Anterior cingulate cortex (tissue), 58 donors: ENCODE data around the gene AKT1.
"Not testable (repeated sequence)": the region's sequence is repeated elsewhere in the genome, so short reads cannot be mapped to it uniquely, and the experiment has no call there.

Experiments used
- DNase-seq, 58 donors: peaks; one replicate each; lab custom pipeline; 2025; lab: John Stamatoyannopoulos, UW

The AKT1 gene

DNA sequence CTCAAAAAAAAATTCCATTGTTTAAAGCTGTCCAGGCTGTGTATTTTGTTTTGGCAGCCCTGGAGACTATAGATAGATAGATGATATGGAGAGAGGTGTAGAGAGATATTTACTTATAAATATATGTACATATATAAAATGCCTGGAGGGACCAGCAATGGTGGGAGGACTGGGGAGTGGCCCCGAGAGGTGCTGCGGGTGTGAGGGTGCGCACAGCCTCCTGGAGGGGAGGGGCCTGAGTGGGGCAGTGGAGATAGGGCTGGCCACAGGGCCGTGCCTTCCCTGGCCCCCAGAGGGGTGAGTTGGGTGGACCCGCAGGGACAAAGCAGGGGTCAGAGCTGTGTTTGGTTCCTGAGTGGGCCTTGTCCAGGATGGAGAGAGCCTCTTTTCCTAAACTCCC lies 65.1 kb downstream of the AKT1 start:
- no peak for DNase-seq

DNA sequence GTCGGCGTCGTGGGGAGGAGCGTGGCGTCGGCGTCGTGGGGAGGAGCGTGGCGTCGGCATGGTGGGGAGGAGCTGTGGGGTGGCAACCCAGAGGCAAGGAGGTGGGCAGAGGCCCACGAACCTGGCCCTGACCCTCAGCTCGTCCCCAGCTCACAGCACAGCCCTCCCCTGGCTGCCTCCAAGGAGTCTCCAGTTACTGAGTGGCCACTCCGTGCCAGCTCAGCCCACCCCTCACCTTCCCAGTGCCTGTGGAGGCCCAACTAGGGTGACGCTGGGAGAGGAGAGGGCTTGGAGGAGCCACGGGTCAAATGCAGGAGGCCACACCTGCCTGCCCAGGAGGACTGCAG lies 65.7 kb downstream of the AKT1 start:
- no peak for DNase-seq

DNA sequence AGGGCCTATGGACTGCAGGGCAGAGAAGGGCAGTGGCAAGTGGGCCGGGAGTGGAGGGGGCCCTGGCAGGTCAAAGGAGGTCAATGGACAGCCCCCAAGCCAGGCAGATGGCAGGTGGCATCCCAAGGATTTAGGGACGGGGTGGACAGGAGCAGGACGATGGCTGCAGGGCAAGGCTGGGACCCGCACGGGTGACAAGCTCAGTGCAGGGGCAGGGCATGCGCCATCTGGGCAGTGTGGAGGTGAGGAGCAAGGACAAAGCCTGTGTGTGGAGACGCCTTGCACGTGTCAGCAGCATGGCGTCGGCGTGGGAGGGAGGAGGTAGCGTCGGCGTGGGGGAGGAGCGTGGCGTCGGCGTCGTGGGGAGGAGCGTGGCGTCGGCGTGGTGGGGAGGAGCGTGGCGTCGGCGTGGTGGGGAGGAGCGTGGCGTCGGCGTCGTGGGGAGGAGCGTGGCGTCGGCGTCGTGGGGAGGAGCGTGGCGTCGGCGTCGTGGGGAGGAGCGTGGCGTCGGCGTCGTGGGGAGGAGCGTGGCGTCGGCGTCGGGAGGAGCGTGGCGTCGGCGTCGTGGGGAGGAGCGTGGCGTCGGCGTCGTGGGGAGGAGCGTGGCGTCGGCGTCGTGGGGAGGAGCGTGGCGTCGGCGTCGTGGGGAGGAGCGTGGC lies 66.2 kb downstream of the AKT1 start:
- DNase-seq, result not testable (repeated sequence)

DNA sequence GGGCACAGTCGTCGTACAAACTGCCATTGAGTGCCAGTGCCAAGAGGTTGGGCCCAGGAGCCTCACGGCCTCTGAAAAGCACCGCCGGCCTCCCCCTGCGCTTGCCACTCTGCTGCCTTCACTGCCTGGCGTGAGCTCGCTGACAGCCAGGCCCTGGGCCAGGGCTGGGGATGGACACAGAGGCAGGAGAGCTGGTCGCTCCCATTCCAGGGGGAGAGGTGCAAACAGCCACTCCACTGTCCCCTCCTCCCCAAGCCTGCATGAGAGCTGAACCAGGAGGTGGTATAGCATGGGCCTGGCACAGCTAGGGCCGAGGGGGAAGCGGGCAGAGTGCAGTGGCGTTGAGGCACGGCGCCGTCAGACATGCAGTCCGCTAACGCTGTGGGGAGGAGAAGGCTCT lies 66.9 kb downstream of the AKT1 start:
- DNase-seq, result no peak

DNA sequence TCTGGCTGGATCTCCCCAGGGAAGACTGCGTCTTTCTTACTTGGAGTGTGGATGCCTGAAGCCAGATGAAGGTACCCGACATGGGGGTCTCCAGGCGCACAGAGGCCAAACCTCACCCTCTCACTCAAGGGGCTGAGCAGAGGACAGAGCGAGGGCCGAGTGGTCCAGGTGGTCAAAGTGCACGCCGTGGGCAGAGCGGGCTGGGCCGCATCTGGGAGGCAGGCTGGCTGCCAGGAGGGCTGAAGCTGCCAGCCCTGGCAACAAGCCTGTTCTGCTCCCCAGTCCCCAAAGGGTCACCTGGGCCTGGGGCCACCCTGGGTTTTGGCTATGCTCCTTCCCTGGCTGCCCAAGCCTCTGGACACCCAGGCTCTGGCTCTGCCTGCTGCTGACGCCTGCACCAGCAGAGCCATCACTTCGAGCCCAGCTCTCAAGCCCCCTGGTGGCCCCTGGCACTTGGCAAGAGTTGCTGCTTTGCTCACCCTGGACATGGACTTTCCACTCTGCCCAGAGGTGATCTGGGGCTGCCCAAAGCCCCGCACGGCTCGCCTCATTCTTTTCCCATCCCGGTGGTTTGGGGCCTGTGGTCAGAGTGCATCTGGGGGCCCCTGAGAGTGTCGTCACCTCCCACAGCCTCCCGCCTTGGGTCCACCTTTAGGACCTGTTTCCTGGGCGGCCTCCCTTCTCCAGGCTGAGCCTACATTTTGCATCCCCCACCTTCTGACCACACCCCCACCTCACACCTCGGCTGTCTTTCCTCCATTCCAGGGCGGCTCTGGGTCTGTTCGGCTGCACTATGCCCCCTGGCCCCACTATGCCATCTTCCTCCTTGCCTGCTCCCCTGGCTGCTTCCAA lies 68.7 kb downstream of the AKT1 start:
- peak in 3 of 58 donors; percentile 8 to 33 (median 20) for DNase-seq

DNA sequence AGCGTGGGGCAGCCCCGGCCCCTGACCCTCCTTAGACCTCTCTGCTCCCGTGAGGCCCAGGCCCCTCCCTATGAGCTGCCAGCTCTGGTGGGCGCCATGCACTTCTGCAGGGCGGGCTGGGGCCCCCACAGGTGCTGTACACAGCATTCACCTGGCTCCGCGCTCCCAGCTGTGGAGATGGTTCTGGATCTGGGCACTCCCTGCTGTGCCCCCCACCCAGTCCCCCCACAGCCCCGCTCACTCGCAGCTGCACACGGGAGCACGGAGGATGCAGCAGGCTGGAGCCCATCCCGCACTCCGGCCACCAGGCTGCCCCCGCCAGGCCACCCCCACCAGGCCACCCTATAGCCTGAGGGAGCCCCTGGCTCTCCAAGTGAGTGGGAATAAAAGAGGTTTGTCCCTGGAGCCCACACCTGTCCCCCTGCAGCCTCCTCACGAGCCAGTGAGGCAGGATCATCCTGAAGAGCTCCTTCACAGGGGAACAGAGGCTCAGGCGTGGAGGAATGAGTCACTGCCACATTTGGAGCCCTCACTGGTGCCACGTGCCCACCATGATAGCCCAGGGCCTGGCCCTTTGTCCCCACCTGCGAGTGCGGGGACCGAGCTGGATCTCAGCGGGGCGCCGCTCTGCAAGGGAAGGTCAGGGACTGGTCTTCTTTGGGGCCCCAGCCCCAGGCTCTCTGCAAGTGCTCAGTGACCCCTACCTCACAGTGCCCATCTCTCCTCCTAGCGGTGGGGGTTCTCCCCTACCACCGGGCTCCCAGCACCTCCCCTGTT lies 69.6 kb downstream of the AKT1 start:
- DNase-seq, result no peak

DNA sequence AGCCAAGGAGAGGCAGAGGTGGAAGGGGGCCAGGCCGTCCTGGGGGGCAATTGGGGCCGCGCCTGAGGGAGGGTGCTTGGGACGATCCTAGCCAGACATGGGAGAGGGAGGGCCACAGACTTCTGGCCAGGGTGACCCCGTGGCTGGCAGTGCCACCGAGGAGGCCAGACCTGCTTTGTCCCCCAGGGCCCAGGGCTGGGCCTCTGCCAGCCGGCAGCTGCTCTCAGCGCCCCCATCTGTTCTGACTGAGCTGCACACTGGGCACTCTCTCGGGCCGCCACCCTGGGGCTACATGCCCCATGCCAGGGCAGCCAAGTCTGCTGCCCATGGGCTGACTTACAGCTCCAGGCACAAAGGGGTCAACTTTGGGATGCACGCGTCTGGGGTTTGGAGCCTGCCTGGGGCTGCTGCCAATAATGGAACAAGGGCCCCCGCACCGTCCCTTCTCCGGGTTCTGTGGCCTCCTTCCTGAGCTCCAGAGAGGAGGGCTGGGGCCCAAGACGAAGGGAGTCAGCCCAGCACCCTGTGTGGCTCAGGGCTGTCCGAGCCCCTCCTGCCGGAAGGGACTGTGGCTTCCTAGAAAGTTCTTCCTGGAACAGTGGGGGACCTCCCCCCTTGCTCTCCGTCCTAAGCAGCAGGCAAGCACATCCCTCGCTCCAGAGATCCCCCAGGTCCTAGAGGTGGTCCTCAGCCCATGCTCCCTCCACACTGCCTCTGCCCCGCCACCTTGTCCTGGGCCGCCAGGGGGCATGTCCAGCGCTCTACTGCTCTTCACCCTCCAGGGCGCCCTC lies 70.4 kb downstream of the AKT1 start:
- peak in 25 of 58 donors; percentile 6 to 86 (median 43) for DNase-seq

DNA sequence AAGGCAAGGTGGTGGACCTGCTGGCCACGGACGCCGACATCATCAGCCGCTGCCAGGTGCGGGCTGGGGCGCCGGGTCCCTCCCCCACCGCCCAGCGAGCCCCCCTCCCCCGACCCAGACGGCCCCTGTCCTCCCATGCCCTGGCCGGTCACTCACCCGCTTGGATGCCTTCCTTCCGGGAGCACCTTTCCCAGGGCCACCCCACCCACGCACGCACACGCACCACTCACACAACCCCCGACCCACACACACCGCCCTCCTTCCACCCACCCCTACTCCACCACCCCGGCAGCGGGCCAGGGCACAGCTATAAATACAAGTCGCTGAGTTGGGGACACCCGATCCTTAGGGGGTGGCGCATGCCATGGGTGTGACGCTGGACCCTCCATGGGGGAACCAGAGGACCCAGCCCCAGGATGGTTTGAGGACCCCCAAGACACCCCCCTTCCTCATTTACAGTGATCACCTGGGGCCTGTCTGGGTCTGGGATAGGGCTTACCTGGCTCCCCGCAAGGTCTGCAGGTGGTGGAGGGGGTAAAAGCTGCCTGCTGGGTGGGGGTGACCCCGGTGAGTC lies 71.1 kb downstream of the AKT1 start:
- DNase-seq, result peak in 9 of 58 donors; percentile 41 to 86 (median 57)

DNA sequence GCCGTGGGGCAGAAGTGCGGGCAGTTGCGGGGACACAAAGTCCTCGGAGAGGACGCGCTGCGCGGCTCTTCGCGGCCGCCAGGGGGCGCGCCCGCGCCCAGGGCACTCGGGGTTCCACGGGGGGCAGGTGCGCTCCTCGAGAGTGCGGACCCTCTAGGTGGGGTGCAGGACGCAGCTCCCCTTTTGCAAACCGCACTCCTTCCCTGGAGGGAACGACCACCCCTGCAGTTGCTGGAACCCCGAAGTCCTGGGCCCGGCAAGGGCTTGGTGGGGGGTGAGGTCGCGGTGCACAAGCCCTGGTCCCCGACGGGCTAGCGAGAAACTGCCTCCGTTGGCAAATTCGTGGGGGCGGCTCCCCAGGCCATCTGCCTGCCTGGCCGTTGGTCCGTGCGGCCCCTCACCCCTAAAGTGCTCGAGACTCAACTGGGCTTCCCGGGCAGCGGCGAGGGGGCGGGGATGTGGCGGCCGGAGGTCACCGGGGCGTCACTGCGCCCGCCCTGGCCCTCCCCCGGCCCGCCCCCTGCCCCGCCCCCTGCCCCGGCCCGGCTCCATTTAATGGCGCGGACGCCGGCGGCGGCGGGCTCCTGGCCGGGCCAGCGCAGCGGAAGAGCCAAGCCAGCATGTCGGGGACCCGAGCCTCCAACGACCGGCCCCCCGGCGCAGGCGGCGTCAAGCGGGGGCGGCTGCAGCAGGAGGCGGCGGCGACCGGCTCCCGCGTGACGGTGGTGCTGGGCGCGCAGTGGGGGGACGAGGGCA lies 71.7 kb downstream of the AKT1 start, which contains the start of gene ADSS1:
Gene ADSS1, plus strand, starts transcription at position 579 of the 756 bp plus-strand sequence. Its CDS starts 42 bp downstream, at position 621.
- peak in 40 of 58 donors; percentile 12 to 71 (median 47) for DNase-seq

DNA sequence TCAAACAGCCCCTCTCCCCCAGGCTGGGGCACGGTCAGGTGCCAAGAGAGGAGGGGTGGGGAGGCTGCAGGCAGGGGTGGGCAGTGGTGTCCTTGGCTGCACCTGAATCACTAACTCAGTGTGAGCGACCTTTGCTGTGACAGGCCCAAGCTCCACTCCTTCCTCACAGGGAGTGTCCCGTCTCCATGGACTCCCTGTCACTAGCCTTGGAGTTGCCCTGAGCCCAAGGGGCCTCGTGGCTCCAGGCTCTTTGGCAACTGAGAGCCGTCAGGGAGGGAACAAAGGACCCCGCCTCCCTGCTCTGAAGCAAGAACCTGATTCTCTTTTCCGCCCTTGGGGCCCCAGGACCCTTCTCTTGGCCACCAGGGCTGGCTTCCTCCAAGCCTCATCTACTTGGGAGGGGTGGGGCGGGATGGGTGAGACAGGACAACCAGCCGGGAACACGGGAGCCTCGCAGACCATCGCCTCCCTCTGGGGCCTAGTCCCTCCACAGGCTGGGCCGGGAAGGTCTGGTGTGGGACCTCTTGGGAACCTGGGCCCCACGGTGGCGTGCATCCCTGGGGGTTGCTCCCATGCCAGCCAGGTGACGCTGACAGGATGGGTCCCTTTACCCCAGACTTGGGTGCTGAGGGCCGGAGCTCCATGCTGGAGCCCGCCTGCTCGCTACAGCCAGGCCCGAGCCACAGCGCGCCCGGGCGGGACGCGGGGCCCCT lies 72.5 kb downstream of the AKT1 start:
- peak in 1 of 58 donors; percentile 30 for DNase-seq

DNA sequence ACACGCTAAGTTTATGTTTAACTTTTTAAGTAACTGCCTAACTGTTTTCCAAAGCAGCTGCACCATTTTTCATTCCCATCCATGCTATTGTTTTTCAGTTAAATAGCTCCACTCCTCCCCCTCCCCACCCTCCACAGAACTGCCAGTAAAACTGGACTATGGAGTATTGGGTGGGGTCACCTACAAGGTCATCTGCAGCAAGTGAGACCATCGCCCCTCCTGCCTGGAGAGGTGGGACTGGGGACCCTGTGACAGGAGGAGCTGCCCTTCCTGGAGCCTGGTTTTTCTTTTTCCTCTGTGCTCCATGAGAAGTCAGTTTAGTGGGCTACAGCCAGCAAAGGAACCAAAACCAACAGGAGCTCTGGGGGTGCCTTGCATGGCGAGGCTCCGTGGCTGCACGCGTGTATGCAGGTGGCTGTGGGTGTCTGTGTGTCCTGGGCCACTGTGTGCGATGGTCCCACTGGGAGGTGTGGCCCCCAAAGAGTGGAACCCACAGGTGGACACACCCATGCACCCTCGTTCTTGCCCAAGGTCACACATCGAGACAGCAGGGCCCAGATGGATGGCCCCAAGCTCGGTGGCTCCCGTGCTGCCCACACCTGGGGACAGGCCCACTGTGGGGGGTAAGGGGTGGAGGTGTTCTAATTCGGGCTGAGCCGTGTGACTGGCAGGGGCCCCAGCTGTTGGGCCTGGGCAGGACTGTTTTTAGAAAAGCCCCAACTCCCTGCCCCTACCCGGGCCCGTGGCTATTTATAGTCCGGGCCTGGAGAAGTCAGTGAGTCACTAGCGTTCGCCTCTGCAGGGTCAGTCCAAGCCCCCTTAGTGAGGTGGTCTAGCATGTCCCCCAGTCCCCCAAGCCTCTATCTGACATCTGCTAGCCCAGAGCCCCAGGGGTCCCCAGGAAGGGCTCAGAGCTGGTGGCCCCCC lies 73.8 kb downstream of the AKT1 start:
- DNase-seq, result peak in 1 of 58 donors; percentile 24
